Endothelial cell of hepatic sinusoid (primary cell): Measurements from ENCODE around the gene MAGI1.

Experiments used
- in situ Hi-C: cut with HindIII; loops from 2 replicates; pipeline ENCODE4 v1.10.0; 2017; ENCODE audit warnings: low sequenced_read_pairs

MAGI1 gene

GRCh38 chr3:65658401-65658800 lies 380.3 kb downstream of the MAGI1 start:
- in situ Hi-C loops: no loop called here

- in situ Hi-C loops: no loop called here
Measured at GRCh38 chr3:65655061-65655460, 383.7 kb downstream of the MAGI1 start.

- in situ Hi-C loops: no loop called here
Measured at GRCh38 chr3:65653731-65654130, 385.0 kb downstream of the MAGI1 start.

GRCh38 chr3:65650247-65650646 lies 388.5 kb downstream of the MAGI1 start:
- in situ Hi-C loops: no loop called here

- in situ Hi-C loops: no loop called here
Measured at GRCh38 chr3:65647369-65647768, 391.3 kb downstream of the MAGI1 start.

- in situ Hi-C loops: no loop called here
Measured at GRCh38 chr3:65642883-65643282, 395.8 kb downstream of the MAGI1 start.

- in situ Hi-C loops: no loop called here
Measured at GRCh38 chr3:65641777-65642176, 396.9 kb downstream of the MAGI1 start.

GRCh38 chr3:65641045-65641444 lies 397.7 kb downstream of the MAGI1 start:
- in situ Hi-C loops: no loop called here

GRCh38 chr3:65639444-65639843 lies 399.3 kb downstream of the MAGI1 start:
- in situ Hi-C loops: no loop called here

- in situ Hi-C loops: no loop called here
Measured at GRCh38 chr3:65638301-65638700, 400.4 kb downstream of the MAGI1 start.

GRCh38 chr3:65636326-65636725 lies 402.4 kb downstream of the MAGI1 start:
- in situ Hi-C loops: no loop called here

GRCh38 chr3:65635657-65636056 lies 403.1 kb downstream of the MAGI1 start:
- in situ Hi-C loops: no loop called here

GRCh38 chr3:65633018-65633638 lies 405.6 kb downstream of the MAGI1 start:
- in situ Hi-C loops: no loop called here

GRCh38 chr3:65632414-65632813 lies 406.3 kb downstream of the MAGI1 start:
- in situ Hi-C loops: no loop called here

- in situ Hi-C loops: no loop called here
Measured at GRCh38 chr3:65628978-65629377, 409.7 kb downstream of the MAGI1 start.

GRCh38 chr3:65627062-65627461 lies 411.7 kb downstream of the MAGI1 start:
- in situ Hi-C loops: no loop called here

- in situ Hi-C loops: no loop called here
Measured at GRCh38 chr3:65625305-65625704, 413.4 kb downstream of the MAGI1 start.

- in situ Hi-C loops: no loop called here
Measured at GRCh38 chr3:65623362-65623761, 415.4 kb downstream of the MAGI1 start.

- in situ Hi-C loops: no loop called here
Measured at GRCh38 chr3:65619888-65620287, 418.8 kb downstream of the MAGI1 start.

- in situ Hi-C loops: no loop called here
Measured at GRCh38 chr3:65619451-65619881, 419.3 kb downstream of the MAGI1 start.

- in situ Hi-C loops: no loop called here
Measured at GRCh38 chr3:65618599-65618998, 420.1 kb downstream of the MAGI1 start.

- in situ Hi-C loops: no loop called here
Measured at GRCh38 chr3:65617787-65618186, 420.9 kb downstream of the MAGI1 start.

GRCh38 chr3:65617209-65617608 lies 421.5 kb downstream of the MAGI1 start:
- in situ Hi-C loops: no loop called here
